ENCODE data around the gene FBXO42.

FBXO42 gene

GRCh38 chr1:16236511-16237342 lies 115.6 kb downstream of the FBXO42 start, which contains the start of gene CPLANE2:
TSS of gene CPLANE2 (minus strand) at chr1:16237183. CDS start at chr1:16236742, 441 bp downstream.
- Histone ChIP-seq H3K27ac (peak within 1 kb of the TSS; percentile 37), H3K4me1 (ENCODE audit: control insufficient read depth in 1 of 2, insufficient read depth in 1 of 2, low read depth in 1 of 2, low read length in 1 of 2) (peaks cover 16 to 17% of the 10 kb centered on the region in 2 experiments), H3K36me3 (no peaks in the 10 kb centered on the region), H3K4me3 (ENCODE audit: low read depth in 1 of 2, low read length in 1 of 2) (peak within 1 kb of the TSS; percentile 67 to 73), H3K27me3 (no peaks in the 10 kb centered on the region), H3K9me3 (no peaks in the 10 kb centered on the region)
- TF ChIP-seq CTCF (IDR thresholded peaks at IDR 0.05): peak; percentile 35

GRCh38 chr1:16235944-16236510 lies 116.3 kb downstream of the FBXO42 start:
- H3K27ac ChIP-seq: no peak overlapping the region

GRCh38 chr1:16235347-16235746 lies 116.9 kb downstream of the FBXO42 start:
- H3K27ac ChIP-seq: no peak overlapping the region
- no peaks in the 10 kb centered on the region for H3K36me3 ChIP-seq
- no peak for TF ChIP-seq CTCF (IDR thresholded peaks at IDR 0.05)
- no peaks in the 10 kb centered on the region for H3K9me3 ChIP-seq
- no peaks in the 10 kb centered on the region for H3K27me3 ChIP-seq
- H3K4me1 ChIP-seq (ENCODE audit: control insufficient read depth in 1 of 2, insufficient read depth in 1 of 2, low read depth in 1 of 2, low read length in 1 of 2): peaks cover 16 to 17% of the 10 kb centered on the region in 2 experiments
- H3K4me3 ChIP-seq (ENCODE audit: low read depth in 1 of 2, low read length in 1 of 2): no peak overlapping the region

More at GRCh38 chr1:16235944-16236510, 116.3 kb downstream of the FBXO42 start:
- H3K4me1 ChIP-seq (ENCODE audit: control insufficient read depth in 1 of 2, insufficient read depth in 1 of 2, low read depth in 1 of 2, low read length in 1 of 2): peaks cover 16 to 17% of the 10 kb centered on the region in 2 experiments
- peak overlapping the region in 1 of 2 experiments; percentile 73 for H3K4me3 ChIP-seq (ENCODE audit: low read depth in 1 of 2, low read length in 1 of 2)
- TF ChIP-seq CTCF (IDR thresholded peaks at IDR 0.05): no peak
- H3K9me3 ChIP-seq: no peaks in the 10 kb centered on the region
- no peaks in the 10 kb centered on the region for H3K27me3 ChIP-seq
- no peaks in the 10 kb centered on the region for H3K36me3 ChIP-seq

- no peaks in the 10 kb centered on the region for H3K9me3 ChIP-seq
- no peak for TF ChIP-seq CTCF (IDR thresholded peaks at IDR 0.05)
These were observed 118.8 kb downstream of the FBXO42 start for GRCh38 chr1:16233431-16233830.

GRCh38 chr1:16232316-16232710 lies 120.0 kb downstream of the FBXO42 start:
- TF ChIP-seq CTCF (IDR thresholded peaks at IDR 0.05): no peak
- Histone ChIP-seq H3K4me3 (ENCODE audit: low read depth in 1 of 2, low read length in 1 of 2) (no peak overlapping the region), H3K36me3 (no peaks in the 10 kb centered on the region), H3K9me3 (no peaks in the 10 kb centered on the region), H3K27ac (no peak overlapping the region), H3K27me3 (peaks cover 26% of the 10 kb centered on the region), H3K4me1 (ENCODE audit: control insufficient read depth in 1 of 2, insufficient read depth in 1 of 2, low read depth in 1 of 2, low read length in 1 of 2) (peaks cover 22% of the 10 kb centered on the region in 2 experiments)

More at GRCh38 chr1:16233431-16233830, 118.8 kb downstream of the FBXO42 start:
- Histone ChIP-seq H3K4me1 (ENCODE audit: control insufficient read depth in 1 of 2, insufficient read depth in 1 of 2, low read depth in 1 of 2, low read length in 1 of 2) (peaks cover 16 to 19% of the 10 kb centered on the region in 2 experiments), H3K27ac (no peak overlapping the region), H3K27me3 (peaks cover 15% of the 10 kb centered on the region), H3K36me3 (no peaks in the 10 kb centered on the region), H3K4me3 (ENCODE audit: low read depth in 1 of 2, low read length in 1 of 2) (no peak overlapping the region)

Measured in neutrophil (primary cell).